HG02678 (cell line): Measurements from ENCODE around the gene C20orf96.
"Not testable (repeated sequence)": the region's sequence is repeated elsewhere in the genome, so short reads cannot be mapped to it uniquely, and the experiment has no call there.

Source experiments
- ATAC-seq: cut with Tn5 transposase; IDR thresholded peaks from one replicate; pipeline ENCODE4 v1.9.1; 2021; ENCODE audit warnings: mild to moderate bottlenecking, moderate library complexity; ENCODE audit not compliant: unreplicated experiment

C20orf96 gene

GRCh38 chr20:290084-290831 is at the start of gene C20orf96:
Gene C20orf96 (minus strand): TSS chr20:290750. CDS start chr20:290610, 140 bp downstream.
- ATAC-seq: peak; percentile 90

- not testable (repeated sequence) for ATAC-seq
These were observed 45.5 kb upstream of the C20orf96 start for GRCh38 chr20:336040-336439.

- ATAC-seq: no peak
These were observed 44.0 kb upstream of the C20orf96 start for GRCh38 chr20:334578-334977.

GRCh38 chr20:330233-331149 is 39.9 kb upstream of the C20orf96 start:
- ATAC-seq: peak; percentile 38

GRCh38 chr20:329851-330232 is 39.3 kb upstream of the C20orf96 start:
- ATAC-seq: no peak

GRCh38 chr20:328975-329695 is 38.6 kb upstream of the C20orf96 start:
- ATAC-seq: no peak

- ATAC-seq: no peak
These were observed 37.8 kb upstream of the C20orf96 start for GRCh38 chr20:328027-328974.

- ATAC-seq: no peak
These were observed 36.9 kb upstream of the C20orf96 start for GRCh38 chr20:327186-328026.

GRCh38 chr20:326645-327185 is 36.2 kb upstream of the C20orf96 start:
- no peak for ATAC-seq

- no peak for ATAC-seq
These were observed 35.5 kb upstream of the C20orf96 start for GRCh38 chr20:325889-326644.

GRCh38 chr20:325045-325888 is 34.7 kb upstream of the C20orf96 start, which contains the start of gene SOX12:
Gene SOX12 (plus strand): TSS chr20:325552. CDS start chr20:325925, 373 bp downstream.
- ATAC-seq: peak; percentile 77

GRCh38 chr20:324177-325044 is 33.9 kb upstream of the C20orf96 start:
- ATAC-seq: peak; percentile 59

GRCh38 chr20:316316-317068 is 25.9 kb upstream of the C20orf96 start:
- no peak for ATAC-seq

- no peak for ATAC-seq
These were observed 23.4 kb upstream of the C20orf96 start for GRCh38 chr20:313948-314347.

GRCh38 chr20:313402-313801 is 22.9 kb upstream of the C20orf96 start:
- ATAC-seq: no peak

GRCh38 chr20:312866-313265 is 22.3 kb upstream of the C20orf96 start:
- no peak for ATAC-seq
